ENCODE measurements around the gene ASCC1. TPM values are rescaled to one million over a fixed set of nuclear protein-coding genes. Genes with fewer than 3 reads are reported as not detected.

ASCC1 gene
- total and polyA plus RNA-seq, 4 experiments from 2014 or later: 14.3 to 24.9 (median 18.6) TPM

GRCh38 chr10:72175149-72175548 lies 40.9 kb downstream of the ASCC1 start:
- Mint-ChIP-seq H3K4me1 (peaks cover 0 to 9% (median 3%) of the 10 kb centered on the region in 4 donors), H3K9me3 (no peaks in the 10 kb centered on the region), H3K36me3 (peaks cover 10 to 19% of the 10 kb centered on the region in 2 donors), H3K27me3 (no peaks in the 10 kb centered on the region), H3K27ac (no peak overlapping the region), H3K4me3 (no peak overlapping the region)
- no peaks in the 10 kb centered on the region for H3K36me3 ChIP-seq (ENCODE audit: insufficient read depth, low read length)
- no peaks in the 10 kb centered on the region for H3K27me3 ChIP-seq (ENCODE audit: insufficient read depth, low read length)
- no peak overlapping the region for H3K4me3 ChIP-seq (ENCODE audit: low read length in 2 of 2)
- no peaks in the 10 kb centered on the region for H3K4me1 ChIP-seq (ENCODE audit: insufficient read depth, low read length)
- no peak for DNase-seq
- intact Hi-C loops (cut with micrococcal nuclease): no loop called here
- CTCF ChIA-PET (ENCODE audit: partially characterized antibody): interaction anchor here (0.5 to 1.9 kb wide), 5 partner anchors 34 to 162 kb away, joined by 3 to 13 read pairs (median 3); no protein-coding TSS in a partner anchor
- H3K27ac ChIP-seq (ENCODE audit: low read depth, low read length): no peak overlapping the region
- H3K9me3 ChIP-seq (ENCODE audit: control insufficient read depth in 1 of 2, low read length in 2 of 2): no peaks in the 10 kb centered on the region
- POLR2A ChIA-PET (ENCODE audit: partially characterized antibody): no interaction called here

GRCh38 chr10:72174297-72174662 lies 41.8 kb downstream of the ASCC1 start:
- H3K9me3 Mint-ChIP-seq: no peaks in the 10 kb centered on the region
- no peak for DNase-seq
- Histone ChIP-seq H3K4me3 (ENCODE audit: low read length in 2 of 2) (no peak overlapping the region), H3K36me3 (ENCODE audit: insufficient read depth, low read length) (no peaks in the 10 kb centered on the region), H3K4me1 (ENCODE audit: insufficient read depth, low read length) (no peaks in the 10 kb centered on the region), H3K27ac (ENCODE audit: low read depth, low read length) (no peak overlapping the region), H3K27me3 (ENCODE audit: insufficient read depth, low read length) (no peaks in the 10 kb centered on the region), H3K9me3 (ENCODE audit: control insufficient read depth in 1 of 2, low read length in 2 of 2) (no peaks in the 10 kb centered on the region)
- H3K36me3 Mint-ChIP-seq: peaks cover 10 to 20% of the 10 kb centered on the region in 2 donors
- H3K27me3 Mint-ChIP-seq: no peaks in the 10 kb centered on the region
- intact Hi-C loops (cut with micrococcal nuclease): no loop called here
- H3K4me1 Mint-ChIP-seq: peaks cover 0 to 9% (median 3%) of the 10 kb centered on the region in 4 donors
- ChIA-PET CTCF (ENCODE audit: partially characterized antibody) (interaction anchor here (0.7 to 1.9 kb wide), 5 partner anchors 16 to 168 kb away, joined by 3 to 13 read pairs (median 4); no protein-coding TSS in a partner anchor), POLR2A (ENCODE audit: partially characterized antibody) (interaction anchor here (1.2 kb wide), 1 partner anchor 41 kb away, joined by 5 read pairs; the partner anchor contains the start of genes ANAPC16 and ASCC1)
- no peak overlapping the region for H3K4me3 Mint-ChIP-seq
- H3K27ac Mint-ChIP-seq: no peak overlapping the region

- no peak overlapping the region for H3K27ac ChIP-seq (ENCODE audit: low read depth, low read length)
- no peaks in the 10 kb centered on the region for H3K9me3 ChIP-seq (ENCODE audit: control insufficient read depth in 1 of 2, low read length in 2 of 2)
- H3K27me3 ChIP-seq (ENCODE audit: insufficient read depth, low read length): no peaks in the 10 kb centered on the region
- H3K27ac Mint-ChIP-seq: peak overlapping the region in 1 of 7 donors; percentile 16
- no peaks in the 10 kb centered on the region for H3K4me1 ChIP-seq (ENCODE audit: insufficient read depth, low read length)
- intact Hi-C loops (cut with micrococcal nuclease): no loop called here
- H3K36me3 ChIP-seq (ENCODE audit: insufficient read depth, low read length): no peaks in the 10 kb centered on the region
- H3K27me3 Mint-ChIP-seq: no peaks in the 10 kb centered on the region
- ChIA-PET CTCF (ENCODE audit: partially characterized antibody) (interaction anchor here (0.7 to 1.9 kb wide), 4 partner anchors 15 to 168 kb away, joined by 3 to 13 read pairs (median 4); no protein-coding TSS in a partner anchor), POLR2A (ENCODE audit: partially characterized antibody) (interaction anchor here (1.2 kb wide), 1 partner anchor 42 kb away, joined by 5 read pairs; the partner anchor contains the start of genes ANAPC16 and ASCC1)
- no peak overlapping the region for H3K4me3 Mint-ChIP-seq
- DNase-seq: no peak
- H3K9me3 Mint-ChIP-seq: peaks cover 0 to 2% (median 0%) of the 10 kb centered on the region in 8 donors
- peaks cover 0 to 9% (median 3%) of the 10 kb centered on the region in 4 donors for H3K4me1 Mint-ChIP-seq
- H3K4me3 ChIP-seq (ENCODE audit: low read length in 2 of 2): no peak overlapping the region
- peaks cover 13 to 20% of the 10 kb centered on the region in 2 donors for H3K36me3 Mint-ChIP-seq
Measured at GRCh38 chr10:72173619-72174296, 42.3 kb downstream of the ASCC1 start.

- Histone ChIP-seq H3K9me3 (ENCODE audit: control insufficient read depth in 1 of 2, low read length in 2 of 2) (no peaks in the 10 kb centered on the region), H3K4me3 (ENCODE audit: low read length in 2 of 2) (no peak overlapping the region), H3K36me3 (ENCODE audit: insufficient read depth, low read length) (no peaks in the 10 kb centered on the region), H3K27me3 (ENCODE audit: insufficient read depth, low read length) (no peaks in the 10 kb centered on the region), H3K4me1 (ENCODE audit: insufficient read depth, low read length) (no peaks in the 10 kb centered on the region), H3K27ac (ENCODE audit: low read depth, low read length) (no peak overlapping the region)
- ChIA-PET CTCF (ENCODE audit: partially characterized antibody) (interaction anchor here (1.9 kb wide), 1 partner anchor 125 kb away, joined by 13 read pairs; no protein-coding TSS in a partner anchor), POLR2A (ENCODE audit: partially characterized antibody) (no interaction called here)
- Mint-ChIP-seq H3K4me1 (peaks cover 0 to 9% (median 4%) of the 10 kb centered on the region in 4 donors), H3K4me3 (no peak overlapping the region), H3K36me3 (peaks cover 12 to 20% of the 10 kb centered on the region in 2 donors), H3K27me3 (no peaks in the 10 kb centered on the region), H3K27ac (peak overlapping the region in 1 of 7 donors; percentile 55), H3K9me3 (peaks cover 0 to 2% (median 0%) of the 10 kb centered on the region in 8 donors)
- intact Hi-C loops (cut with micrococcal nuclease): no loop called here
- DNase-seq: no peak
Measured at GRCh38 chr10:72173262-72173618, 42.8 kb downstream of the ASCC1 start.

- intact Hi-C loops (cut with micrococcal nuclease): no loop called here
- no peaks in the 10 kb centered on the region for H3K9me3 ChIP-seq (ENCODE audit: control insufficient read depth in 1 of 2, low read length in 2 of 2)
- no peak for DNase-seq
- CTCF ChIA-PET (ENCODE audit: partially characterized antibody): no interaction called here
- H3K36me3 ChIP-seq (ENCODE audit: insufficient read depth, low read length): no peaks in the 10 kb centered on the region
- H3K27ac Mint-ChIP-seq: no peak overlapping the region
- POLR2A ChIA-PET (ENCODE audit: partially characterized antibody): no interaction called here
- no peaks in the 10 kb centered on the region for H3K4me1 ChIP-seq (ENCODE audit: insufficient read depth, low read length)
- peaks cover 8 to 12% of the 10 kb centered on the region in 2 donors for H3K36me3 Mint-ChIP-seq
- H3K4me3 ChIP-seq (ENCODE audit: low read length in 2 of 2): no peak overlapping the region
- peaks cover 0 to 9% (median 4%) of the 10 kb centered on the region in 4 donors for H3K4me1 Mint-ChIP-seq
- H3K27me3 ChIP-seq (ENCODE audit: insufficient read depth, low read length): no peaks in the 10 kb centered on the region
- H3K4me3 Mint-ChIP-seq: no peak overlapping the region
- peaks cover 0 to 2% (median 0%) of the 10 kb centered on the region in 8 donors for H3K9me3 Mint-ChIP-seq
- H3K27me3 Mint-ChIP-seq: no peaks in the 10 kb centered on the region
- H3K27ac ChIP-seq (ENCODE audit: low read depth, low read length): no peak overlapping the region
Measured at GRCh38 chr10:72171175-72171630, 44.9 kb downstream of the ASCC1 start.

- peaks cover 3 to 9% (median 4%) of the 10 kb centered on the region in 4 donors for H3K4me1 Mint-ChIP-seq
- Histone ChIP-seq H3K27me3 (ENCODE audit: insufficient read depth, low read length) (no peaks in the 10 kb centered on the region), H3K4me3 (ENCODE audit: low read length in 2 of 2) (no peak overlapping the region), H3K36me3 (ENCODE audit: insufficient read depth, low read length) (no peaks in the 10 kb centered on the region), H3K27ac (ENCODE audit: low read depth, low read length) (no peak overlapping the region), H3K9me3 (ENCODE audit: control insufficient read depth in 1 of 2, low read length in 2 of 2) (no peaks in the 10 kb centered on the region), H3K4me1 (ENCODE audit: insufficient read depth, low read length) (no peaks in the 10 kb centered on the region)
- ChIA-PET POLR2A (ENCODE audit: partially characterized antibody) (no interaction called here), CTCF (ENCODE audit: partially characterized antibody) (no interaction called here)
- H3K4me3 Mint-ChIP-seq: no peak overlapping the region
- DNase-seq: no peak
- intact Hi-C loops (cut with micrococcal nuclease): no loop called here
- H3K27ac Mint-ChIP-seq: no peak overlapping the region
- peaks cover 0 to 2% (median 0%) of the 10 kb centered on the region in 8 donors for H3K9me3 Mint-ChIP-seq
- peaks cover 8 to 12% of the 10 kb centered on the region in 2 donors for H3K36me3 Mint-ChIP-seq
- no peaks in the 10 kb centered on the region for H3K27me3 Mint-ChIP-seq
Measured at GRCh38 chr10:72170733-72171132, 45.3 kb downstream of the ASCC1 start.

GRCh38 chr10:72170263-72170662 lies 45.8 kb downstream of the ASCC1 start:
- intact Hi-C loops (cut with micrococcal nuclease): no loop called here
- Mint-ChIP-seq H3K27ac (no peak overlapping the region), H3K9me3 (peaks cover 0 to 2% (median 0%) of the 10 kb centered on the region in 8 donors), H3K4me3 (no peak overlapping the region), H3K36me3 (peaks cover 8 to 12% of the 10 kb centered on the region in 2 donors), H3K4me1 (peaks cover 3 to 9% (median 6%) of the 10 kb centered on the region in 4 donors), H3K27me3 (no peaks in the 10 kb centered on the region)
- POLR2A ChIA-PET (ENCODE audit: partially characterized antibody): no interaction called here
- H3K4me1 ChIP-seq (ENCODE audit: insufficient read depth, low read length): no peaks in the 10 kb centered on the region
- H3K27ac ChIP-seq (ENCODE audit: low read depth, low read length): no peak overlapping the region
- no peaks in the 10 kb centered on the region for H3K36me3 ChIP-seq (ENCODE audit: insufficient read depth, low read length)
- DNase-seq: no peak
- H3K9me3 ChIP-seq (ENCODE audit: control insufficient read depth in 1 of 2, low read length in 2 of 2): no peaks in the 10 kb centered on the region
- CTCF ChIA-PET (ENCODE audit: partially characterized antibody): no interaction called here
- H3K4me3 ChIP-seq (ENCODE audit: low read length in 2 of 2): no peak overlapping the region
- no peaks in the 10 kb centered on the region for H3K27me3 ChIP-seq (ENCODE audit: insufficient read depth, low read length)

Measured in CD4-positive, alpha-beta memory T cell (primary cell).